DMS53 treated with DMSO at 0.1 percent for 48 hours (cell line): Measurements from ENCODE around the gene PDE4DIP.
"Not testable (repeated sequence)": the region's sequence is repeated elsewhere in the genome, so short reads cannot be mapped to it uniquely, and the experiment has no call there.

Source experiments
- DNase-seq: peaks from one replicate; lab custom pipeline; 2025; ENCODE audit not compliant: unreplicated experiment; lab: John Stamatoyannopoulos, UW

The PDE4DIP gene

DNA sequence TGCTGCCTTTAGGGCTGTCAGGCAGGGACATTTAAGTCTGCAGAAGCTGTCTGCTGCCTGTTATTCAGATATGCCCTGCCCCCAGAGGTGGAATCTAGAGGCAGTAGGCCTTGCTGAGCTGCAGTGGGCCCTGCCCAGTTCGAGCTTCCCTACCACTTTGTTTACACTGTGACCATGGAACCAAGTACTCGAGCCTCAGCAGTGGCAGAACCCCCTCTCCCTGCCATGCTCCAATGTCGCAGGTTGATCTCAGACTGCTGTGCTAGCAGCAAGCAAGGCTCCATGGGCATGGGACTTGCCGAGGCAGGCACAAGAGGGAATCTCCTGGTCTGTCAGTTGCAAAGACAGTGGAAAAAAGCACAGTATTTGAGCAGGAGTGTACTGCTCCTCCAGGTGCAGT is 198.8 kb downstream of the PDE4DIP start:
- DNase-seq: not testable (repeated sequence)

GRCh38 chr1:149064611-149065010 is 220.4 kb downstream of the PDE4DIP start:
- DNase-seq: not testable (repeated sequence)

- not testable (repeated sequence) for DNase-seq
Measured at GRCh38 chr1:149075505-149076127, 231.4 kb downstream of the PDE4DIP start.
